Measurements from ENCODE around the gene RFWD3. TPM values are rescaled to one million over a fixed set of nuclear protein-coding genes. Genes with fewer than 3 reads are reported as not detected.

The RFWD3 gene
- 55.6 and 55.7 TPM in 2 replicates for total RNA-seq (2014; rRNA removed; shearing (Covaris generic))

GRCh38 chr16:74666425-74667254, at the start of gene RFWD3:
Gene RFWD3 (minus strand): TSS chr16:74666877. CDS start chr16:74661449, 5,428 bp downstream.

GRCh38 chr16:74700438-74701225, 34.0 kb upstream of the RFWD3 start, which contains the start of gene MLKL:
Gene MLKL (minus strand): TSS chr16:74700862. CDS start chr16:74695757, 5,105 bp downstream.

GRCh38 chr16:74606521-74607309, 60.0 kb downstream of the RFWD3 start, which contains the start of gene GLG1:
Gene GLG1 (minus strand): TSS chr16:74607114. CDS start chr16:74607094, 20 bp downstream.

Other genes starting within 250 kb of the RFWD3 start
- 3.9 and 5.8 TPM in 2 replicates for gene CLEC18B, start 245.4 kb downstream of the RFWD3 start, total RNA-seq (2014; rRNA removed; shearing (Covaris generic))
- gene GLG1, start 59.8 kb downstream of the RFWD3 start, total RNA-seq (2014; rRNA removed; shearing (Covaris generic)) = 171 TPM in 2 replicates
- gene MLKL, start 34.0 kb upstream of the RFWD3 start, total RNA-seq (2014; rRNA removed; shearing (Covaris generic)) = 15.7 and 20.7 TPM in 2 replicates
- gene FA2H, start 107.9 kb upstream of the RFWD3 start, total RNA-seq (2014; rRNA removed; shearing (Covaris generic)) = not detected in 2 replicates

Data from A375 (cell line).